T-helper 2 cell treated with Interferon-gamma antibody and Interleukin-4, amounts not matched to agents 5 μg/mL and 100 μg/mL, for 36 hours (primary cell): ENCODE results near the gene IGSF11.

Experiments used
- DNase-seq: peaks from one replicate; pipeline ENCODE4 v3.0.0; 2021; ENCODE audit warnings: low spot score
- H3K27ac Mint-ChIP-seq: one replicate; pipeline ENCODE4 v1.8.0; 2021; ENCODE audit warnings: mild to moderate bottlenecking, mixed read lengths
- H3K27me3 Mint-ChIP-seq: one replicate; pipeline ENCODE4 v1.8.0; 2021; ENCODE audit warnings: low read depth, mixed read lengths
- H3K36me3 Mint-ChIP-seq: one replicate; pipeline ENCODE4 v1.8.0; 2021; ENCODE audit warnings: low read depth, mixed read lengths
- H3K4me1 Mint-ChIP-seq: one replicate; pipeline ENCODE4 v1.8.0; 2021; ENCODE audit warnings: low read depth, mixed read lengths
- H3K4me3 Mint-ChIP-seq: one replicate; pipeline ENCODE4 v1.8.0; 2022; ENCODE audit warnings: mild to moderate bottlenecking, moderate library complexity, mixed read lengths
- H3K9me3 Mint-ChIP-seq: one replicate; pipeline ENCODE4 v1.8.0; 2021; ENCODE audit warnings: mixed read lengths

The IGSF11 gene

GRCh38 chr3:118949113-118949760 lies 85.4 kb downstream of the IGSF11 start:
- peak overlapping the region; percentile 58 for H3K27ac Mint-ChIP-seq
- H3K27me3 Mint-ChIP-seq: peaks cover 35% of the 10 kb centered on the region
- H3K4me1 Mint-ChIP-seq: peaks cover 19% of the 10 kb centered on the region
- peaks cover 9% of the 10 kb centered on the region for H3K9me3 Mint-ChIP-seq
- peak overlapping the region; percentile 61 for H3K4me3 Mint-ChIP-seq
- no peak for DNase-seq
- peaks cover 2% of the 10 kb centered on the region for H3K36me3 Mint-ChIP-seq

GRCh38 chr3:118948146-118948545 lies 86.5 kb downstream of the IGSF11 start:
- Mint-ChIP-seq H3K36me3 (no peaks in the 10 kb centered on the region), H3K4me3 (peak overlapping the region; percentile 38), H3K27ac (no peak overlapping the region), H3K4me1 (peaks cover 19% of the 10 kb centered on the region), H3K9me3 (no peaks in the 10 kb centered on the region), H3K27me3 (peaks cover 28% of the 10 kb centered on the region)
- no peak for DNase-seq

- H3K4me1 Mint-ChIP-seq: peaks cover 26% of the 10 kb centered on the region
- H3K27ac Mint-ChIP-seq: no peak overlapping the region
- no peak overlapping the region for H3K4me3 Mint-ChIP-seq
- DNase-seq: no peak
- no peaks in the 10 kb centered on the region for H3K9me3 Mint-ChIP-seq
- peaks cover 21% of the 10 kb centered on the region for H3K27me3 Mint-ChIP-seq
- H3K36me3 Mint-ChIP-seq: peaks cover 2% of the 10 kb centered on the region
These were observed 88.2 kb downstream of the IGSF11 start for GRCh38 chr3:118946449-118946848.

GRCh38 chr3:118945834-118946233 lies 88.8 kb downstream of the IGSF11 start:
- Mint-ChIP-seq H3K27me3 (peaks cover 20% of the 10 kb centered on the region), H3K36me3 (peaks cover 2% of the 10 kb centered on the region), H3K4me1 (peaks cover 26% of the 10 kb centered on the region), H3K27ac (no peak overlapping the region), H3K9me3 (no peaks in the 10 kb centered on the region), H3K4me3 (no peak overlapping the region)
- DNase-seq: no peak

- no peak for DNase-seq
- Mint-ChIP-seq H3K4me3 (no peak overlapping the region), H3K27me3 (peaks cover 20% of the 10 kb centered on the region), H3K36me3 (peaks cover 2% of the 10 kb centered on the region), H3K9me3 (no peaks in the 10 kb centered on the region), H3K27ac (no peak overlapping the region), H3K4me1 (peaks cover 16% of the 10 kb centered on the region)
These were observed 91.0 kb downstream of the IGSF11 start for GRCh38 chr3:118943597-118943996.

GRCh38 chr3:118942671-118943070 lies 92.0 kb downstream of the IGSF11 start:
- Mint-ChIP-seq H3K27me3 (peaks cover 12% of the 10 kb centered on the region), H3K4me3 (no peak overlapping the region), H3K36me3 (peaks cover 2% of the 10 kb centered on the region), H3K27ac (peak overlapping the region; percentile 23), H3K9me3 (no peaks in the 10 kb centered on the region), H3K4me1 (peaks cover 13% of the 10 kb centered on the region)
- DNase-seq: no peak

- Mint-ChIP-seq H3K27me3 (peaks cover 11% of the 10 kb centered on the region), H3K36me3 (peaks cover 2% of the 10 kb centered on the region), H3K9me3 (no peaks in the 10 kb centered on the region), H3K4me1 (peaks cover 13% of the 10 kb centered on the region), H3K4me3 (no peak overlapping the region), H3K27ac (no peak overlapping the region)
- DNase-seq: no peak
These were observed 92.5 kb downstream of the IGSF11 start for GRCh38 chr3:118942195-118942594.

- peaks cover 13% of the 10 kb centered on the region for H3K4me1 Mint-ChIP-seq
- no peak overlapping the region for H3K27ac Mint-ChIP-seq
- no peak overlapping the region for H3K4me3 Mint-ChIP-seq
- no peaks in the 10 kb centered on the region for H3K9me3 Mint-ChIP-seq
- no peak for DNase-seq
- H3K36me3 Mint-ChIP-seq: peaks cover 2% of the 10 kb centered on the region
- H3K27me3 Mint-ChIP-seq: peaks cover 7% of the 10 kb centered on the region
These were observed 93.4 kb downstream of the IGSF11 start for GRCh38 chr3:118941236-118941635.

GRCh38 chr3:118938183-118938961 lies 96.3 kb downstream of the IGSF11 start:
- DNase-seq: no peak
- H3K9me3 Mint-ChIP-seq: no peaks in the 10 kb centered on the region
- no peak overlapping the region for H3K4me3 Mint-ChIP-seq
- peaks cover 13% of the 10 kb centered on the region for H3K4me1 Mint-ChIP-seq
- H3K36me3 Mint-ChIP-seq: peaks cover 2% of the 10 kb centered on the region
- peaks cover 3% of the 10 kb centered on the region for H3K27me3 Mint-ChIP-seq
- H3K27ac Mint-ChIP-seq: no peak overlapping the region

- Mint-ChIP-seq H3K4me3 (no peak overlapping the region), H3K4me1 (peaks cover 5% of the 10 kb centered on the region), H3K9me3 (no peaks in the 10 kb centered on the region), H3K27me3 (no peaks in the 10 kb centered on the region), H3K36me3 (no peaks in the 10 kb centered on the region), H3K27ac (no peak overlapping the region)
- DNase-seq: no peak
These were observed 97.8 kb downstream of the IGSF11 start for GRCh38 chr3:118936811-118937210.

- no peaks in the 10 kb centered on the region for H3K36me3 Mint-ChIP-seq
- DNase-seq: no peak
- no peaks in the 10 kb centered on the region for H3K4me1 Mint-ChIP-seq
- no peaks in the 10 kb centered on the region for H3K9me3 Mint-ChIP-seq
- no peak overlapping the region for H3K4me3 Mint-ChIP-seq
- H3K27me3 Mint-ChIP-seq: peaks cover 2% of the 10 kb centered on the region
- H3K27ac Mint-ChIP-seq: no peak overlapping the region
These were observed 101.7 kb downstream of the IGSF11 start for GRCh38 chr3:118932822-118933558.

- Mint-ChIP-seq H3K9me3 (no peaks in the 10 kb centered on the region), H3K27me3 (peaks cover 2% of the 10 kb centered on the region), H3K27ac (no peak overlapping the region)
These were observed 102.7 kb downstream of the IGSF11 start for GRCh38 chr3:118931996-118932395.

GRCh38 chr3:118927449-118927848 lies 107.2 kb downstream of the IGSF11 start:
- no peak overlapping the region for H3K4me3 Mint-ChIP-seq
- H3K9me3 Mint-ChIP-seq: no peaks in the 10 kb centered on the region
- H3K27ac Mint-ChIP-seq: no peak overlapping the region
- H3K36me3 Mint-ChIP-seq: no peaks in the 10 kb centered on the region
- no peak for DNase-seq
- H3K27me3 Mint-ChIP-seq: peaks cover 2% of the 10 kb centered on the region
- H3K4me1 Mint-ChIP-seq: no peaks in the 10 kb centered on the region

More at GRCh38 chr3:118931996-118932395, 102.7 kb downstream of the IGSF11 start:
- DNase-seq: no peak
- no peak overlapping the region for H3K4me3 Mint-ChIP-seq
- H3K4me1 Mint-ChIP-seq: no peaks in the 10 kb centered on the region
- H3K36me3 Mint-ChIP-seq: no peaks in the 10 kb centered on the region

- Mint-ChIP-seq H3K4me3 (no peak overlapping the region), H3K27me3 (peaks cover 10% of the 10 kb centered on the region), H3K27ac (no peak overlapping the region), H3K36me3 (no peaks in the 10 kb centered on the region), H3K4me1 (no peaks in the 10 kb centered on the region), H3K9me3 (no peaks in the 10 kb centered on the region)
- DNase-seq: no peak
These were observed 122.5 kb downstream of the IGSF11 start for GRCh38 chr3:118912188-118912587.
